Measurements from ENCODE around the gene CACNB1. TPM values are rescaled to one million over a fixed set of nuclear protein-coding genes. Genes with fewer than 3 reads are reported as not detected.

The CACNB1 gene
- total RNA-seq, 2 donors from 2014 or later: 2.3 TPM

DNA sequence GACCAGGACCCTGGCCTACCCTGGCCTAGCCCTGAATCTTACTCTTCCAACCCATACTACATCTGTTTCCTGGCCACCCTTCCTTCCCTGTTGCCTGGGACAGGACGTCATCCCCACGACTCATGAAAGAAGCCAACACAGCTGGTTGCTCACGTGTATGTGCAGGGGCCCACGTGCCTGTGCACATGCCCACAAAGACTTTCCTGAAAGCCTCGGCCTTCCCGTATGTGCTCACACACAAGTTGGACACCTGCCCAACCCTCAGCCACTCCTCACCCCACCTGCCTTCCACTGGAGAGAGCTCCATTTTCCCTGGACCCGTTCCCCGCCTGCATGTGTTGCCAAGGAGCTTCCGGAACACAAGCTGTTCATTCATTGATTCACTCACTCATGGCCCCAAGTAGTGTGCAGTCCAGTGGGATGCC is 53.0 kb downstream of the CACNB1 start:
- 12 to 18% methylated on average over 4 to 9 of the region's 9 CpGs for WGBS, 2 donors
- Histone ChIP-seq H3K4me1 (peaks cover 15% of the 10 kb centered on the region), H3K4me3 (no peak overlapping the region), H3K9me3 (no peaks in the 10 kb centered on the region), H3K27ac (peak overlapping the region in 3 of 4 donors; percentile 35 to 53 (median 53)), H3K27me3 (no peaks in the 10 kb centered on the region), H3K36me3 (replicated peaks in 1 of 2; ENCODE audit: insufficient read depth in 1 of 2, low read depth in 2 of 2) (no peaks in the 10 kb centered on the region)
- ATAC-seq (peak; percentile 92), DNase-seq (peak; percentile 84 to 95 (median 92))
- intact Hi-C loops (cut with DNase I): loop anchor here (10.0 kb wide), 1 partner anchor 70 kb away; no protein-coding TSS in a partner anchor
- TF ChIP-seq, protein P1, sequence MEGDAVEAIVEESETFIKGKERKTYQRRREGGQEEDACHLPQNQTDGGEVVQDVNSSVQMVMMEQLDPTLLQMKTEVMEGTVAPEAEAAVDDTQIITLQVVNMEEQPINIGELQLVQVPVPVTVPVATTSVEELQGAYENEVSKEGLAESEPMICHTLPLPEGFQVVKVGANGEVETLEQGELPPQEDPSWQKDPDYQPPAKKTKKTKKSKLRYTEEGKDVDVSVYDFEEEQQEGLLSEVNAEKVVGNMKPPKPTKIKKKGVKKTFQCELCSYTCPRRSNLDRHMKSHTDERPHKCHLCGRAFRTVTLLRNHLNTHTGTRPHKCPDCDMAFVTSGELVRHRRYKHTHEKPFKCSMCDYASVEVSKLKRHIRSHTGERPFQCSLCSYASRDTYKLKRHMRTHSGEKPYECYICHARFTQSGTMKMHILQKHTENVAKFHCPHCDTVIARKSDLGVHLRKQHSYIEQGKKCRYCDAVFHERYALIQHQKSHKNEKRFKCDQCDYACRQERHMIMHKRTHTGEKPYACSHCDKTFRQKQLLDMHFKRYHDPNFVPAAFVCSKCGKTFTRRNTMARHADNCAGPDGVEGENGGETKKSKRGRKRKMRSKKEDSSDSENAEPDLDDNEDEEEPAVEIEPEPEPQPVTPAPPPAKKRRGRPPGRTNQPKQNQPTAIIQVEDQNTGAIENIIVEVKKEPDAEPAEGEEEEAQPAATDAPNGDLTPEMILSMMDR (IDR thresholded peaks at IDR 0.05): no peak
- TF ChIP-seq POLR2A (IDR thresholded peaks at IDR 0.05): no peak

- no peaks in the 10 kb centered on the region for H3K36me3 ChIP-seq (replicated peaks in 1 of 2; ENCODE audit: insufficient read depth in 1 of 2, low read depth in 2 of 2)
- peaks cover 15% of the 10 kb centered on the region for H3K4me1 ChIP-seq
- ATAC-seq: no peak
- H3K27me3 ChIP-seq: no peaks in the 10 kb centered on the region
- intact Hi-C loops (cut with DNase I): loop anchor here (10.0 kb wide), 1 partner anchor 69 kb away; no protein-coding TSS in a partner anchor
- WGBS, 2 donors: 85 to 93% methylated on average over 3 to 7 of the region's 7 CpGs
- no peak for DNase-seq
- peak overlapping the region; percentile 15 to 53 (median 44) for H3K27ac ChIP-seq
- no peaks in the 10 kb centered on the region for H3K9me3 ChIP-seq
- no peak for TF ChIP-seq POLR2A (IDR thresholded peaks at IDR 0.05)
- TF ChIP-seq, protein P1 (IDR thresholded peaks at IDR 0.05): no peak
- H3K4me3 ChIP-seq: no peak overlapping the region
Measured at GRCh38 chr17:39143552-39144093, 53.8 kb downstream of the CACNB1 start.

DNA sequence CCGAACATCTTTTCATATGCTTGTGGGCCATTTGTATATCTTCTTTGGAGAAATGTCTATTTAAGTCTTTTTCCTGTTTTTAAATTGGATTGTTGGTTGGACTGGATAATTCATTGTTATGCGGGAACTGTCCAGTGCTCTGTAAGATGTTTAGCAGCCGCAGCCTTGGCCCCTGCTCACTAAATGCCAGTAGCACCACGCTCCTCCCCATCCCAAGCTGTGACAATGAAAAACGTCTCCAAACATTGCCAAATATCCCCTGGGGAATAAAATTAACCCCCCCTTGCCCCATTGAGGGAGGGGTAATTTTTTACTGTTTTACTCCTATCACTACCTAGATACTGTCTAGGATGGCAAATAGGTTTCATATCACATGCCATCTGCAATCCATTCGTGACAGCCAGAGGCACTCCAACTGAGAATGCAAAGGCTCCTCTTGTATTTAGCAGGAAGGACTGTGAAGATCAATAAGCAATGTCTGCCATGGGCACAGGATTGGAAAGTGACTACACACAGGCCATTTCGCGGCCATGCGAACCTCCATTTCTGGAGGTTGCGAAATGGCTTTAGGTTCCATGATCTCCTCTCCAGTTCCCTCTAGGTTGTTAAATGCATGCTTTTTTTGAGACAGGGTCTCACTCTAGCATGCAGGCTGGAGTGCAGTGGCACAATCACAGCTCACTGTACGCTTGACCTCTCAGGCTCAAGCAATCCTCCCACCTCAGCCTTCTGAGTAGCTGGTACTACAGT is 55.4 kb downstream of the CACNB1 start:
- Histone ChIP-seq H3K27me3 (no peaks in the 10 kb centered on the region), H3K9me3 (no peaks in the 10 kb centered on the region), H3K4me3 (no peak overlapping the region), H3K4me1 (peaks cover 15% of the 10 kb centered on the region), H3K36me3 (replicated peaks in 1 of 2; ENCODE audit: insufficient read depth in 1 of 2, low read depth in 2 of 2) (no peaks in the 10 kb centered on the region), H3K27ac (no peak overlapping the region)
- intact Hi-C loops (cut with DNase I): loop anchor here (10.0 kb wide), 1 partner anchor 67 kb away; no protein-coding TSS in a partner anchor
- ATAC-seq: no peak
- WGBS, 2 donors: 86 to 88% methylated on average over 11 of the region's 11 CpGs
- DNase-seq: no peak
- TF ChIP-seq, protein P1 (IDR thresholded peaks at IDR 0.05): no peak
- TF ChIP-seq POLR2A (IDR thresholded peaks at IDR 0.05): no peak

DNA sequence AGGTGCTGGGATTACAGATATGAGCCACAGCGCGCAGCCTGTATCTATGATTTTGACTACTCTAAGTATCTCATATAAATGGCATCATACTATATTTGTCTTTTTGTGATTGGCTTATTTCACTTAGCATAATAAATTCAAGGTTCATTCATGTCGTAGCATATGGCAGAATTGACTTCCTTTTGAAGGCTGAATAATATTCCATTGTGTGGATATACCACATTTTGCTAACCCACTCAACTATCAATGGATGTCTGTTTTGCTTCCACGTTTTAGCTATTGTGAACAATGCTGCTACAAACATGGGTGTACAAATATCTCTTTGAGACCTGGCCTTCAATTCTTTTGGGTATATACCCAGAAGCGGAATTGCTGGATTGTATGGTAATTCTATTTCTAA is 56.2 kb downstream of the CACNB1 start:
- no peak for TF ChIP-seq POLR2A (IDR thresholded peaks at IDR 0.05)
- TF ChIP-seq, protein P1 (IDR thresholded peaks at IDR 0.05): no peak
- Histone ChIP-seq H3K9me3 (no peaks in the 10 kb centered on the region), H3K27ac (no peak overlapping the region), H3K27me3 (no peaks in the 10 kb centered on the region), H3K36me3 (replicated peaks in 1 of 2; ENCODE audit: insufficient read depth in 1 of 2, low read depth in 2 of 2) (no peaks in the 10 kb centered on the region), H3K4me1 (peaks cover 15% of the 10 kb centered on the region), H3K4me3 (no peak overlapping the region)
- intact Hi-C loops (cut with DNase I): loop anchor here (10.0 kb wide), 1 partner anchor 66 kb away; no protein-coding TSS in a partner anchor
- WGBS, 2 donors: 88 to 93% methylated on average over 5 of the region's 5 CpGs
- DNase-seq: no peak
- no peak for ATAC-seq
